ENCODE results near the gene PHYKPL. TPM values are rescaled to one million over a fixed set of nuclear protein-coding genes. Genes with fewer than 3 reads are reported as not detected.

The PHYKPL gene
- polyA plus RNA-seq, 1 donor from 2014 or later, result 16.9 TPM

- Histone ChIP-seq H3K27ac (ENCODE audit: low read length) (no peak overlapping the region), H3K4me3 (ENCODE audit: low read length) (no peak overlapping the region), H4K20me1 (ENCODE audit: insufficient read depth) (no peaks in the 10 kb centered on the region), H3F3A (ENCODE audit: insufficient read depth, low read length, poor library complexity, severe bottlenecking) (no peaks in the 10 kb centered on the region), H3K36me3 (ENCODE audit: insufficient read depth, low read length) (no peaks in the 10 kb centered on the region), H3K4me2 (ENCODE audit: low read length) (no peak overlapping the region), H3K79me2 (replicated peaks; ENCODE audit: insufficient read depth, low read length) (no peaks in the 10 kb centered on the region), H2AFZ (ENCODE audit: low read depth, low read length) (no peak overlapping the region), H3K9ac (ENCODE audit: low read length) (no peak overlapping the region), H3K9me3 (ENCODE audit: low read length) (no peaks in the 10 kb centered on the region), H3K27me3 (ENCODE audit: insufficient read depth, low read depth, low read length) (no peaks in the 10 kb centered on the region), H3K9me2 (ENCODE audit: insufficient read depth, low read length) (no peaks in the 10 kb centered on the region)
- no peak for TF ChIP-seq POLR2AphosphoS5 (IDR thresholded peaks at IDR 0.05)
- no peak for TF ChIP-seq REST (IDR thresholded peaks at IDR 0.05; ENCODE audit: borderline replicate concordance)
- TF ChIP-seq SMC3 (conservative IDR thresholded peaks at IDR 0.05; ENCODE audit: poor library complexity), result no peak
- TF ChIP-seq TAF1 (IDR thresholded peaks at IDR 0.05; ENCODE audit: low read depth), result no peak
- no peak for TF ChIP-seq CTCF (IDR thresholded peaks at IDR 0.05; ENCODE audit: poor library complexity, severe bottlenecking)
- no peak for TF ChIP-seq EZH2 (IDR thresholded peaks at IDR 0.05; ENCODE audit: borderline replicate concordance, insufficient read depth, low read length, poor library complexity, severe bottlenecking)
- TF ChIP-seq EP300 (conservative IDR thresholded peaks at IDR 0.05; ENCODE audit: poor library complexity, severe bottlenecking), result no peak
- no peak for TF ChIP-seq MXI1 (conservative IDR thresholded peaks at IDR 0.05; ENCODE audit: poor library complexity, severe bottlenecking)
- no peak for TF ChIP-seq RAD21 (conservative IDR thresholded peaks at IDR 0.05)
Measured at GRCh38 chr5:178247481-178248456, 15.2 kb upstream of the PHYKPL start.

GRCh38 chr5:178246624-178247279, 14.2 kb upstream of the PHYKPL start:
- no peaks in the 10 kb centered on the region for H3K9me2 ChIP-seq (ENCODE audit: insufficient read depth, low read length)
- no peak overlapping the region for H3K9ac ChIP-seq (ENCODE audit: low read length)
- no peak overlapping the region for H3K4me2 ChIP-seq (ENCODE audit: low read length)
- H2AFZ ChIP-seq (ENCODE audit: low read depth, low read length), result no peak overlapping the region
- no peaks in the 10 kb centered on the region for H3K9me3 ChIP-seq (ENCODE audit: low read length)
- H4K20me1 ChIP-seq (ENCODE audit: insufficient read depth), result no peaks in the 10 kb centered on the region
- H3K27me3 ChIP-seq (ENCODE audit: insufficient read depth, low read depth, low read length), result no peaks in the 10 kb centered on the region
- no peaks in the 10 kb centered on the region for H3F3A ChIP-seq (ENCODE audit: insufficient read depth, low read length, poor library complexity, severe bottlenecking)
- H3K27ac ChIP-seq (ENCODE audit: low read length), result no peak overlapping the region
- no peak overlapping the region for H3K4me3 ChIP-seq (ENCODE audit: low read length)
- H3K36me3 ChIP-seq (ENCODE audit: insufficient read depth, low read length), result no peaks in the 10 kb centered on the region
- TF ChIP-seq REST (IDR thresholded peaks at IDR 0.05; ENCODE audit: borderline replicate concordance) (no peak), EZH2 (IDR thresholded peaks at IDR 0.05; ENCODE audit: borderline replicate concordance, insufficient read depth, low read length, poor library complexity, severe bottlenecking) (no peak), MXI1 (conservative IDR thresholded peaks at IDR 0.05; ENCODE audit: poor library complexity, severe bottlenecking) (no peak), TAF1 (IDR thresholded peaks at IDR 0.05; ENCODE audit: low read depth) (no peak), POLR2AphosphoS5 (IDR thresholded peaks at IDR 0.05) (no peak), CTCF (IDR thresholded peaks at IDR 0.05; ENCODE audit: poor library complexity, severe bottlenecking) (no peak), SMC3 (conservative IDR thresholded peaks at IDR 0.05; ENCODE audit: poor library complexity) (no peak), RAD21 (conservative IDR thresholded peaks at IDR 0.05) (no peak), EP300 (conservative IDR thresholded peaks at IDR 0.05; ENCODE audit: poor library complexity, severe bottlenecking) (no peak)
- H3K79me2 ChIP-seq (replicated peaks; ENCODE audit: insufficient read depth, low read length), result no peaks in the 10 kb centered on the region

Data from neural cell (in vitro differentiated cells).